CD14-positive monocyte (primary cell): ENCODE data around the gene CA11. TPM values are rescaled to one million over a fixed set of nuclear protein-coding genes. Genes with fewer than 3 reads are reported as not detected.

Experiments
- DNase-seq, 3 donors: peaks; one replicate each; pipeline ENCODE4 v3.0.0-alpha.2; 2011 to 2022
- H2AFZ ChIP-seq: 2 replicates; pipeline ENCODE4 v1.6.0; 2012; ENCODE audit warnings: mild to moderate bottlenecking, low read depth, low read length, inconsistent platforms; ENCODE audit not compliant: insufficient read depth, poor library complexity, severe bottlenecking
- H3K27ac ChIP-seq, 2 donors: 1 replicate in 1 of 2; 2 replicates in 1 of 2; pipeline ENCODE4 v1.5.1; 2012 to 2013; ENCODE audit warnings: low read length in 2 of 2, control low read depth in 1 of 2, inconsistent platforms in 1 of 2, low read depth in 1 of 2, mild to moderate bottlenecking in 1 of 2
- H3K27me3 ChIP-seq, 2 donors: one replicate each; pipeline versions ENCODE4 v1.6.0 to v1.6.1; 2011 to 2013; ENCODE audit warnings: low read length in 2 of 2; ENCODE audit not compliant: control insufficient read depth in 2 of 2, insufficient read depth in 2 of 2
- H3K36me3 ChIP-seq, 2 donors: replicated peaks in 1 of 2; 1 replicate in 1 of 2; 2 replicates in 1 of 2; pipeline versions ENCODE4 v1.5.1 to v1.6.1; 2012 to 2013; ENCODE audit warnings: low read length in 2 of 2, control low read depth in 1 of 2, inconsistent platforms in 1 of 2, mild to moderate bottlenecking in 1 of 2; ENCODE audit not compliant: insufficient read depth in 2 of 2, control insufficient read depth in 1 of 2
- H3K4me1 ChIP-seq, 2 donors: 1 replicate in 1 of 2; 2 replicates in 1 of 2; pipeline versions ENCODE4 v1.5.1 to v1.6.1; 2012 to 2013; ENCODE audit warnings: low read length in 2 of 2, control low read depth in 1 of 2, inconsistent platforms in 1 of 2, mild to moderate bottlenecking in 1 of 2, moderate library complexity in 1 of 2; ENCODE audit not compliant: insufficient read depth in 2 of 2, control insufficient read depth in 1 of 2
- H3K4me2 ChIP-seq: replicated peaks from 2 replicates; pipeline ENCODE3; 2012; ENCODE audit warnings: low read length, moderate library complexity, mild to moderate bottlenecking; ENCODE audit not compliant: poor library complexity, severe bottlenecking; ENCODE audit errors: extremely low read depth
- H3K4me3 ChIP-seq, 3 experiments: fragments of 200-600 bp in 1 of 3; sonication (generic) in 1 of 3; replicated peaks in 1 of 3; 1 replicate in 2 of 3; 2 replicates in 1 of 3; pipeline ENCODE4 v1.5.1; 2011 to 2013; ENCODE audit warnings: low read length in 3 of 3, mild to moderate bottlenecking in 3 of 3, control low read depth in 2 of 3, low read depth in 2 of 3, inconsistent platforms in 1 of 3, moderate library complexity in 1 of 3
- H3K79me2 ChIP-seq: 2 replicates; pipeline ENCODE4 v1.6.0; 2012; ENCODE audit warnings: mild to moderate bottlenecking, control low read depth, inconsistent platforms, low read length, moderate library complexity; ENCODE audit not compliant: insufficient read depth
- H3K9ac ChIP-seq: 2 replicates; pipeline ENCODE4 v1.6.0; 2017; ENCODE audit warnings: low read length, mild to moderate bottlenecking; ENCODE audit not compliant: insufficient read depth, poor library complexity, severe bottlenecking
- H3K9me3 ChIP-seq, 2 donors: replicated peaks in 1 of 2; 1 replicate in 1 of 2; 2 replicates in 1 of 2; pipeline versions ENCODE4 v1.5.1 to v1.6.1; 2012 to 2013; ENCODE audit warnings: low read length in 2 of 2, control low read depth in 1 of 2; ENCODE audit not compliant: control insufficient read depth in 1 of 2, insufficient read depth in 1 of 2
- H4K20me1 ChIP-seq: 2 replicates; pipeline ENCODE4 v1.6.0; 2012; ENCODE audit warnings: mild to moderate bottlenecking, low read length, control low read depth, moderate library complexity; ENCODE audit not compliant: insufficient read depth
- H3K27ac Mint-ChIP-seq, 7 donors: one replicate each; pipeline ENCODE4 v1.8.0; 2020; ENCODE audit warnings: mild to moderate bottlenecking in 7 of 7, mixed read lengths in 7 of 7, moderate library complexity in 6 of 7, inconsistent platforms in 2 of 7
- H3K27me3 Mint-ChIP-seq, 3 donors: one replicate each; pipeline ENCODE4 v1.8.0; 2021 to 2022; ENCODE audit warnings: low read depth in 3 of 3, mild to moderate bottlenecking in 3 of 3, mixed read lengths in 3 of 3, moderate library complexity in 3 of 3, inconsistent platforms in 1 of 3
- H3K36me3 Mint-ChIP-seq, 2 donors: one replicate each; pipeline ENCODE4 v1.8.0; 2020; ENCODE audit warnings: mixed read lengths in 2 of 2, inconsistent platforms in 1 of 2, mild to moderate bottlenecking in 1 of 2
- H3K4me1 Mint-ChIP-seq: one replicate; pipeline ENCODE4 v1.8.0; 2020; ENCODE audit warnings: mild to moderate bottlenecking, mixed read lengths
- H3K4me3 Mint-ChIP-seq, 2 donors: one replicate each; pipeline ENCODE4 v1.8.0; 2020; ENCODE audit warnings: mild to moderate bottlenecking in 2 of 2, mixed read lengths in 2 of 2, moderate library complexity in 1 of 2
- H3K9me3 Mint-ChIP-seq, 7 donors: one replicate each; pipeline ENCODE4 v1.8.0; 2020 to 2022; ENCODE audit warnings: mixed read lengths in 7 of 7, mild to moderate bottlenecking in 6 of 7, moderate library complexity in 6 of 7, inconsistent platforms in 2 of 7
- CTCF ChIP-seq: fragments of 200-600 bp; IDR thresholded peaks from one replicate; pipeline ENCODE4 v1.8.0; 2022; ENCODE audit warnings: antibody characterized with exemption, mild to moderate bottlenecking
- WGBS: methylation state at CpG from one replicate; pipeline ENCODE4 v1.1.5; 2013; ENCODE audit warnings: missing lambda C conversion rate; ENCODE audit not compliant: insufficient coverage; 5-methylcytosine and 5-hydroxymethylcytosine counted together
- intact Hi-C, 2 donors: fragments of 100-400 bp; cut with micrococcal nuclease; formaldehyde crosslinking; loops; one replicate each; pipeline versions ENCODE4 v1.15.0 to v1.15.1; 2023
- polyA plus RNA-seq, 3 donors: library from polyadenylated mRNA; depleted of rRNA in 1 of 3; unstranded in 2 of 3; stranded (reverse) in 1 of 3; fragments of 300-500 nt in 2 of 3; fragments of >200 nt in 1 of 3; fragmentation: Illumina TruSeq in 2 of 3; gene quantifications; 1 replicate in 2 of 3; 2 replicates in 1 of 3; pipeline ENCODE4 v1.2.3, GENCODE V29; 2012 to 2021

CA11 gene
- polyA plus RNA-seq, 3 donors, result 1.1 to 4.9 (median 1.8) TPM

- TF ChIP-seq CTCF, result no peak
Observed at GRCh38 chr19:48648134-48648533, 2.1 kb upstream of the CA11 start.

GRCh38 chr19:48646722-48647216 lies 782 bp upstream of the CA11 start:
- H3K36me3 ChIP-seq, result no peaks in the 10 kb centered on the region
- Mint-ChIP-seq H3K27me3 (peaks cover 11 to 28% (median 25%) of the 10 kb centered on the region in 3 donors), H3K4me1 (peaks cover 43% of the 10 kb centered on the region), H3K36me3 (peaks cover 0 to 3% of the 10 kb centered on the region in 2 donors), H3K27ac (peak overlapping the region in 3 of 7 donors; percentile 51 to 55 (median 52)), H3K4me3 (peak overlapping the region in 1 of 2 donors; percentile 3), H3K9me3 (peaks cover 0 to 3% (median 0%) of the 10 kb centered on the region in 7 donors)
- H3K4me3 ChIP-seq, result peak overlapping the region in 2 of 3 experiments; percentile 37 to 75
- H3K9ac ChIP-seq, result no peak overlapping the region
- H4K20me1 ChIP-seq, result no peaks in the 10 kb centered on the region
- DNase-seq, result no peak
- no peaks in the 10 kb centered on the region for H3K9me3 ChIP-seq
- peaks cover 0 to 10% of the 10 kb centered on the region in 2 donors for H3K27me3 ChIP-seq
- peaks cover 30 to 44% of the 10 kb centered on the region in 2 donors for H3K4me1 ChIP-seq
- intact Hi-C loops, result loop anchor here (1.0 to 10.0 kb wide), 6 partner anchors 29 to 191 kb away; partner anchors contain the start of genes HSD17B14 (in 2 of the 2) and MAMSTR (in 1 of the 2)
- H3K4me2 ChIP-seq, result peak overlapping the region; percentile 91
- H3K27ac ChIP-seq, result no peak overlapping the region
- 0% methylated on average over 5 of the region's 10 CpGs for WGBS
- no peaks in the 10 kb centered on the region for H3K79me2 ChIP-seq
- H2AFZ ChIP-seq, result peak overlapping the region; percentile 83
- TF ChIP-seq CTCF, result no peak

More at GRCh38 chr19:48648134-48648533, 2.1 kb upstream of the CA11 start:
- Mint-ChIP-seq H3K4me3 (peak overlapping the region in 1 of 2 donors; percentile 43), H3K27me3 (peaks cover 10 to 28% (median 22%) of the 10 kb centered on the region in 3 donors), H3K27ac (peak overlapping the region; percentile 1 to 92 (median 73)), H3K36me3 (peaks cover 0 to 3% of the 10 kb centered on the region in 2 donors), H3K4me1 (peaks cover 55% of the 10 kb centered on the region), H3K9me3 (peaks cover 0 to 3% (median 0%) of the 10 kb centered on the region in 7 donors)
- Histone ChIP-seq H3K27me3 (peaks cover 0 to 10% of the 10 kb centered on the region in 2 donors), H4K20me1 (no peaks in the 10 kb centered on the region), H3K4me1 (peaks cover 35 to 50% of the 10 kb centered on the region in 2 donors), H3K79me2 (no peaks in the 10 kb centered on the region), H3K9me3 (no peaks in the 10 kb centered on the region), H3K27ac (no peak overlapping the region), H3K4me3 (no peak overlapping the region), H3K9ac (no peak overlapping the region), H3K36me3 (no peaks in the 10 kb centered on the region), H3K4me2 (no peak overlapping the region), H2AFZ (no peak overlapping the region)
- DNase-seq, result no peak
- no CpG with 5 or more reads among the region's 2 CpGs for WGBS
- intact Hi-C loops, result loop anchor here (5.0 to 10.0 kb wide), 5 partner anchors 67 to 189 kb away; partner anchors contain the start of genes HSD17B14 (in 2 of the 2) and MAMSTR (in 1 of the 2)
